22Rv1 (cell line): ENCODE measurements around the gene FRAS1.

ENCODE experiments used
- ZFX ChIP-seq: fragments of 450-650 bp; IDR thresholded peaks from 2 replicates; pipeline ENCODE4 v1.6.1; 2017; ENCODE audit warnings: antibody characterized with exemption, borderline replicate concordance
- TF ChIP-seq, protein P1 (sequence below): fragments of 450-650 bp; IDR thresholded peaks from 2 replicates; pipeline ENCODE4 v1.5.1; 2017; ENCODE audit warnings: mild to moderate bottlenecking

DNA sequence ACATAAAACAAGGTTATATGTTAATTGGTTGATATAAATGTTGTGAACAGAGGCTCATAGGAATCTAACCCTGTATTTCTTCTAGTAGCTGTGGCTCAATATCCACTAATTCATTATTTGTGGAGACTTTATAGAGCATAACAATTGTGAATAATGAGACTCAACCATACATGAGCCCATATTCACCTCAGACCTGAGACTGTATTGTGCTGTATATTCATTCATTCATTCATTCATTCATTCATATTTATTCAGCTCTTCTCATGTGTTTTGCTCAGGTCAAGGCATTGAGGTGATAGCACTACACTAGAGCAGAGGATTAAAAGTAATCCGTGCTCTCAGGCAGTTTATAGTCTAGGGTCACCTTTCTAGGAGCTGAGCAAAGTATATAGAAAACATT, 470.0 kb downstream of the FRAS1 start:
- TF ChIP-seq, protein P1, sequence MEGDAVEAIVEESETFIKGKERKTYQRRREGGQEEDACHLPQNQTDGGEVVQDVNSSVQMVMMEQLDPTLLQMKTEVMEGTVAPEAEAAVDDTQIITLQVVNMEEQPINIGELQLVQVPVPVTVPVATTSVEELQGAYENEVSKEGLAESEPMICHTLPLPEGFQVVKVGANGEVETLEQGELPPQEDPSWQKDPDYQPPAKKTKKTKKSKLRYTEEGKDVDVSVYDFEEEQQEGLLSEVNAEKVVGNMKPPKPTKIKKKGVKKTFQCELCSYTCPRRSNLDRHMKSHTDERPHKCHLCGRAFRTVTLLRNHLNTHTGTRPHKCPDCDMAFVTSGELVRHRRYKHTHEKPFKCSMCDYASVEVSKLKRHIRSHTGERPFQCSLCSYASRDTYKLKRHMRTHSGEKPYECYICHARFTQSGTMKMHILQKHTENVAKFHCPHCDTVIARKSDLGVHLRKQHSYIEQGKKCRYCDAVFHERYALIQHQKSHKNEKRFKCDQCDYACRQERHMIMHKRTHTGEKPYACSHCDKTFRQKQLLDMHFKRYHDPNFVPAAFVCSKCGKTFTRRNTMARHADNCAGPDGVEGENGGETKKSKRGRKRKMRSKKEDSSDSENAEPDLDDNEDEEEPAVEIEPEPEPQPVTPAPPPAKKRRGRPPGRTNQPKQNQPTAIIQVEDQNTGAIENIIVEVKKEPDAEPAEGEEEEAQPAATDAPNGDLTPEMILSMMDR: no peak
- no peak for TF ChIP-seq ZFX
